HT1080 (cell line): ENCODE data around the gene RDH11. TPM values are rescaled to one million over a fixed set of nuclear protein-coding genes. Genes with fewer than 3 reads are reported as not detected.

ENCODE experiments used
- DNase-seq: peaks from one replicate; pipeline ENCODE4 v3.0.0-alpha.2; 2015; ENCODE audit warnings: low read depth
- small RNA-seq: library from RNA; depleted of rRNA; stranded (forward); fragments of <200 nt; gene quantifications from one replicate; pipeline ENCODE3, GENCODE V24; 2014
- total RNA-seq: library from RNA; depleted of rRNA; stranded (reverse); fragments of >200 nt; shearing (Covaris generic); gene quantifications from 2 replicates; pipeline ENCODE4 v1.2.3, GENCODE V29; 2014; rRNA removed

The RDH11 gene
- total RNA-seq, 1 experiment from 2014 or later, result 91.2 TPM

- peak; percentile 66 for DNase-seq
Observed at GRCh38 chr14:67650694-67651093, 44.9 kb downstream of the RDH11 start.

- DNase-seq, result no peak
Observed at GRCh38 chr14:67650151-67650550, 45.4 kb downstream of the RDH11 start.

GRCh38 chr14:67646131-67646530 lies 49.4 kb downstream of the RDH11 start:
- DNase-seq, result no peak

GRCh38 chr14:67645414-67645813 lies 50.1 kb downstream of the RDH11 start:
- DNase-seq, result no peak

GRCh38 chr14:67644428-67644827 lies 51.1 kb downstream of the RDH11 start:
- DNase-seq, result no peak

DNA sequence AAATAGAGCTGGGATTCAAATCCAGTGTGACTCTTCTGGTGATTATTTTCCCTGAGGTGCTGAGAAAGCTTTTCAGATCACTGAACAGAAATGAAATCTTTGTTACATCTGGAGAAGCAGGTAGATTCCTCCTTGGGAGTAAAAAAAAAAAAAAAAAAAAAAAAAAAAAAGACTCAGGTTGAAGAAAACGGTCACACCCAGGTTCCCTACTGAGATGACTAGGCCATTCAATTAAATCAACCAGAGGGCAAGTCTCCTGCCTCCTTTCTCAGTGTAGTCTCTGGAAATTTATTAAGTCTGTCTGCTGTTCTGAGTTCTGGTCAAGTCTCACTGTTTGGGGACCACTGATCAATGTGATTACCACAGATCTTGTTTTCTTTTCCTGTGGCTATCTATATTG lies 51.9 kb downstream of the RDH11 start:
- DNase-seq, result no peak

DNA sequence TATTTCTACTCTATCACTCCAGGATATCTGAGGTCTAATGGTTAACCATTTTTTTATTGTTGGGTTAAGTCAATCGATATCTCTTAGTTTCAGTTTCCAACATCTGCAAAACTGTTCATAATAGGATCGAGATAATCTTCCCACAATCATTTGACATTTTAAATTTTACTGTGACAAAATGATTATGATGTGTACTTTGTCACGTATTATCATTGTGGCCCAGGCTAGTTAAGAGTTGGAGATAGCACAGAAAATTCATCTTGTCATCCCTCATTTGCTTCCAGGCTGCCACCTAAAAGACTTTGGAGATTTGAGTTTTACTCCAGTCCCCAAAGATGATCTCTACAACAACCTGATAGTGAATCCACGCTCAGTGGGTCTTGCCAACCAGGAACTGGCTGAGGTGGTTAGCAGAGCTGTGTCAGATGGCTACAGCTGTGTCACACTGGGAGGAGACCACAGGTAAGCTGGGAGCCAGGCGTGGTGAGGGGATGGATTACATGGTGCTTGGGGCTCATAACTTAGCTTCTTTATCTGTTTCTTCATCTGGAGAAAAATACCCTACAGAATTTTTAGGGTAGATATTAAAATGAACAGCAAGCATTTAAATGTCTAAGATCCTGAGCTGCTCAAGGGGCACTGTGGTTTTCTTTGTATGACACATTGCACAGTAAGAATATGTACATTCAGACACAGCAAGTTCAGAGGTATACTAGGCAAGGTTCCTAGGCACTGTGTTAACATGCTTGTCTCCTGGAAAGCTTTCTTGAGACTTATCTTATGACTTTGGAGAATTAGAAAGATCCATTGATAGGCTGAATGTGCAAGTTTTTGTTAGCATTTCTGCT lies 53.4 kb downstream of the RDH11 start:
- DNase-seq, result no peak

GRCh38 chr14:67641480-67641879 lies 54.1 kb downstream of the RDH11 start:
- DNase-seq, result no peak

- no peak for DNase-seq
Observed at GRCh38 chr14:67638642-67639041, 56.9 kb downstream of the RDH11 start.

GRCh38 chr14:67636361-67636919 lies 59.1 kb downstream of the RDH11 start:
- DNase-seq, result peak; percentile 67

- DNase-seq, result no peak
Observed at GRCh38 chr14:67633451-67634147, 62.0 kb downstream of the RDH11 start.

GRCh38 chr14:67630938-67631337 lies 64.6 kb downstream of the RDH11 start:
- no peak for DNase-seq

DNA sequence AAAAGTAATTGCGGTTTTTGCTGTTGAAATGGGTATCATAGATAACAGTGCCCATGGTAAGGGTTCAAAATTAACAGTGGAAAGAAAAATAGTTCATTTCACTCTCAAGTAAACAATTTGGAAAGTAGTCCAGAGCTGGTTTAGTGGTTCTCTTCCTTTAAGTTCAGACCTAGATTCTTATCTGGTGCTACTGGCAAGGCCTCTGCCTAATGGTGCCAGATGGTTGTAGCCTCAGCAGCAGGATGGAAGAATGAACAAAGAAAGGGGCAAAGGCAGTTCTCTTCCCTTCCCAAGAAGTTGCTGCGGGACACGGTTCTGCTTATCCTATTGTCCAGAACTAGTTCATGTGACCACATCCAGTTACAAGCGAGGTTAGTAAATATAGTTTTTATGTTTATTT lies 65.4 kb downstream of the RDH11 start:
- DNase-seq, result no peak

- DNase-seq, result no peak
Observed at GRCh38 chr14:67627519-67627918, 68.0 kb downstream of the RDH11 start.

Small RNA genes within 50 kb of the gene (small RNA-seq; reads per million reads assigned to genes)
- gene AL049779.3, result not detected
- not detected for gene RN7SL369P
- not detected for gene RNA5SP386

Other genes with a start within 250 kb of the RDH11 start
- gene TMEM229B, start 207.0 kb downstream of the RDH11 start, total RNA-seq, result 5.8 and 6.0 TPM in 2 replicates
- 4.2 and 4.3 TPM in 2 replicates for gene PLEKHH1, start 162.5 kb downstream of the RDH11 start, total RNA-seq
- 25.4 and 37.4 TPM in 2 replicates for gene PIGH, start 95.5 kb downstream of the RDH11 start, total RNA-seq
- gene ARG2, start 75.8 kb downstream of the RDH11 start, total RNA-seq, result 20.6 and 22.8 TPM in 2 replicates
- gene VTI1B, start 21.1 kb downstream of the RDH11 start, total RNA-seq, result 80.2 and 96.1 TPM in 2 replicates
- 0.23 and 0.29 TPM in 2 replicates for gene RDH12, start 6.1 kb upstream of the RDH11 start, total RNA-seq
- gene ZFYVE26, start 120.8 kb upstream of the RDH11 start, total RNA-seq, result 7.2 and 13.4 TPM in 2 replicates
- gene RAD51B, start 124.0 kb upstream of the RDH11 start, total RNA-seq, result 8.5 and 9.4 TPM in 2 replicates